ENCODE measurements around the gene SLC35G4. TPM values are rescaled to one million over a fixed set of nuclear protein-coding genes. Genes with fewer than 3 reads are reported as not detected.
"Not testable (repeated sequence)": the region's sequence is repeated elsewhere in the genome, so short reads cannot be mapped to it uniquely, and the experiment has no call there.

SLC35G4 gene
- total RNA-seq, 1 experiment from 2014 or later, result not detected

GRCh38 chr18:11647804-11648203, 38.4 kb downstream of the SLC35G4 start:
- POLR2A ChIA-PET (ENCODE audit: low non-redundant PET); H3K36me3 ChIP-seq (ENCODE audit: insufficient read depth, low read length, poor library complexity, severe bottlenecking); H3K4me1 ChIP-seq (ENCODE audit: insufficient read depth, low read length, poor library complexity, severe bottlenecking); BruUV-seq (replicated peaks); H3K27ac ChIP-seq (ENCODE audit: low read depth, low read length, poor library complexity, severe bottlenecking); H3K9me3 ChIP-seq (ENCODE audit: low read depth, low read length, poor library complexity, severe bottlenecking); DNase-seq (ENCODE audit: low spot score); CTCF ChIA-PET; H3K27me3 ChIP-seq (replicated peaks; ENCODE audit: insufficient read depth, low read depth, low read length, poor library complexity); H3K4me3 ChIP-seq (ENCODE audit: low read depth, low read length, poor library complexity, severe bottlenecking); intact Hi-C loops (cut with micrococcal nuclease; ENCODE audit: unreplicated experiment): not testable (repeated sequence)

GRCh38 chr18:11649839-11650238, 40.4 kb downstream of the SLC35G4 start:
- BruUV-seq (replicated peaks), result no TSS peak
- Histone ChIP-seq H3K27me3 (replicated peaks; ENCODE audit: insufficient read depth, low read depth, low read length, poor library complexity) (peaks cover 23% of the 10 kb centered on the region), H3K9me3 (ENCODE audit: low read depth, low read length, poor library complexity, severe bottlenecking) (no peaks in the 10 kb centered on the region), H3K36me3 (ENCODE audit: insufficient read depth, low read length, poor library complexity, severe bottlenecking) (no peaks in the 10 kb centered on the region), H3K4me3 (ENCODE audit: low read depth, low read length, poor library complexity, severe bottlenecking) (no peak overlapping the region), H3K4me1 (ENCODE audit: insufficient read depth, low read length, poor library complexity, severe bottlenecking) (no peaks in the 10 kb centered on the region), H3K27ac (ENCODE audit: low read depth, low read length, poor library complexity, severe bottlenecking) (no peak overlapping the region)
- intact Hi-C loops (cut with micrococcal nuclease; ENCODE audit: unreplicated experiment), result loop anchor here (10.0 kb wide), 1 partner anchor 225 kb away; no protein-coding TSS in a partner anchor
- TF ChIP-seq CTCF (conservative IDR thresholded peaks at IDR 0.05; ENCODE audit: low read depth, low read length), result no peak
- no peak for TF ChIP-seq EZH2 (IDR thresholded peaks at IDR 0.05; ENCODE audit: borderline replicate concordance, low read depth, low read length, poor library complexity, severe bottlenecking)
- CTCF ChIA-PET, result no interaction called here
- no peak for DNase-seq (ENCODE audit: low spot score)
- POLR2A ChIA-PET (ENCODE audit: low non-redundant PET), result no interaction called here

DNA sequence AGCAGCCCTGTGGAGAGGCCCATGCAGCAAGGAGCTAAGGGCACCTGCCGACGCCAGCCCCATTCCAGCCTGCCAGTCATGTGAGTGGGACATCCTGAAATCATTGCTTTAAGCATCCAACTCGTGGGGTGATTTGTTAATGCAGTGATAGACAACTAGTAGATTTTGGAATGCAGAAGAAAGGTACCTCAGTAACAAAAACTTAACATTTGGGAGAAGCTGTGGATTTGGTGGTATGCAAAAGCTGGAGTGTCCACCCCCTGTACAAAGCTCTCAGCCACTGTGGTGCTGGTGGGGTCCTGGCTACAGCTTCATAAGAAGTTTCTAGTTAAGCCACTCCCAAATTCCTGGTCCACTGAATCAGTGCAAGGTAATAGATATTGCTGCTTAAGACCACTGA, 42.5 kb downstream of the SLC35G4 start:
- BruUV-seq (replicated peaks), result no TSS peak
- CTCF ChIA-PET, result interaction anchor here (1.0 kb wide), 1 partner anchor 86 kb away, joined by 4 read pairs; no protein-coding TSS in a partner anchor
- DNase-seq (ENCODE audit: low spot score), result no peak
- H3K4me1 ChIP-seq (ENCODE audit: insufficient read depth, low read length, poor library complexity, severe bottlenecking), result no peaks in the 10 kb centered on the region
- no peaks in the 10 kb centered on the region for H3K36me3 ChIP-seq (ENCODE audit: insufficient read depth, low read length, poor library complexity, severe bottlenecking)
- H3K27me3 ChIP-seq (replicated peaks; ENCODE audit: insufficient read depth, low read depth, low read length, poor library complexity), result peaks cover 34% of the 10 kb centered on the region
- no peak overlapping the region for H3K27ac ChIP-seq (ENCODE audit: low read depth, low read length, poor library complexity, severe bottlenecking)
- intact Hi-C loops (cut with micrococcal nuclease; ENCODE audit: unreplicated experiment), result loop anchor here (10.0 kb wide), 1 partner anchor 223 kb away; no protein-coding TSS in a partner anchor
- H3K4me3 ChIP-seq (ENCODE audit: low read depth, low read length, poor library complexity, severe bottlenecking), result no peak overlapping the region
- no peaks in the 10 kb centered on the region for H3K9me3 ChIP-seq (ENCODE audit: low read depth, low read length, poor library complexity, severe bottlenecking)
- TF ChIP-seq CTCF (conservative IDR thresholded peaks at IDR 0.05; ENCODE audit: low read depth, low read length) (no peak), EZH2 (IDR thresholded peaks at IDR 0.05; ENCODE audit: borderline replicate concordance, low read depth, low read length, poor library complexity, severe bottlenecking) (no peak)
- POLR2A ChIA-PET (ENCODE audit: low non-redundant PET), result no interaction called here

- Histone ChIP-seq H3K4me3 (ENCODE audit: low read depth, low read length, poor library complexity, severe bottlenecking) (no peak overlapping the region), H3K9me3 (ENCODE audit: low read depth, low read length, poor library complexity, severe bottlenecking) (no peaks in the 10 kb centered on the region), H3K27me3 (replicated peaks; ENCODE audit: insufficient read depth, low read depth, low read length, poor library complexity) (peaks cover 50% of the 10 kb centered on the region), H3K27ac (ENCODE audit: low read depth, low read length, poor library complexity, severe bottlenecking) (no peak overlapping the region), H3K36me3 (ENCODE audit: insufficient read depth, low read length, poor library complexity, severe bottlenecking) (no peaks in the 10 kb centered on the region), H3K4me1 (ENCODE audit: insufficient read depth, low read length, poor library complexity, severe bottlenecking) (no peaks in the 10 kb centered on the region)
- ChIA-PET POLR2A (ENCODE audit: low non-redundant PET) (no interaction called here), CTCF (no interaction called here)
- DNase-seq (ENCODE audit: low spot score), result no peak
- BruUV-seq (replicated peaks), result no TSS peak
- intact Hi-C loops (cut with micrococcal nuclease; ENCODE audit: unreplicated experiment), result loop anchor here (10.0 kb wide), 1 partner anchor 221 kb away; no protein-coding TSS in a partner anchor
- TF ChIP-seq EZH2 (IDR thresholded peaks at IDR 0.05; ENCODE audit: borderline replicate concordance, low read depth, low read length, poor library complexity, severe bottlenecking), result no peak
- no peak for TF ChIP-seq CTCF (conservative IDR thresholded peaks at IDR 0.05; ENCODE audit: low read depth, low read length)
Measured at GRCh38 chr18:11653521-11653920, 44.1 kb downstream of the SLC35G4 start.
